Activated CD4-positive, CD25-positive, alpha-beta regulatory T cell (primary cell): ENCODE measurements around the gene UTS2B.

Experiments used
- DNase-seq, 4 experiments: peaks; one replicate each; lab custom pipeline; 2025; lab: John Stamatoyannopoulos, UW

The UTS2B gene

DNA sequence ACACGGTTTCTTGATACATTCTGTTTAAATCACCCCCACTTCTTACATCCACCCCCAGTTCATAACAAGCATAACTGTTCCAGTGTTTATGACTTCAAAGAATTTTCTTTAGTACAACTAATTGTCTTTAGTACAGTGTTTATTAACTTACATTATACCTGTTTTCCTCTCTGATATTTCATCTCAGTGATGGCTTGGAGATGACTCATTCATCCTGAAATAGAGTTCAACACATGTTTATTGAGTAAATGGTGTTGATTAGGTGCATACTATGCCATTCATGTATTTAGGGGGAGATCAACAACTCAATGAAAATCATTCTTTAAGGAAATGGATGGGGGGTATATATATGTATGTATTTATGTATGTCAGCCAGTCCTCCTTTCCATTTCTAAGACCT is 21.7 kb upstream of the UTS2B start:
- DNase-seq: no peak

DNA sequence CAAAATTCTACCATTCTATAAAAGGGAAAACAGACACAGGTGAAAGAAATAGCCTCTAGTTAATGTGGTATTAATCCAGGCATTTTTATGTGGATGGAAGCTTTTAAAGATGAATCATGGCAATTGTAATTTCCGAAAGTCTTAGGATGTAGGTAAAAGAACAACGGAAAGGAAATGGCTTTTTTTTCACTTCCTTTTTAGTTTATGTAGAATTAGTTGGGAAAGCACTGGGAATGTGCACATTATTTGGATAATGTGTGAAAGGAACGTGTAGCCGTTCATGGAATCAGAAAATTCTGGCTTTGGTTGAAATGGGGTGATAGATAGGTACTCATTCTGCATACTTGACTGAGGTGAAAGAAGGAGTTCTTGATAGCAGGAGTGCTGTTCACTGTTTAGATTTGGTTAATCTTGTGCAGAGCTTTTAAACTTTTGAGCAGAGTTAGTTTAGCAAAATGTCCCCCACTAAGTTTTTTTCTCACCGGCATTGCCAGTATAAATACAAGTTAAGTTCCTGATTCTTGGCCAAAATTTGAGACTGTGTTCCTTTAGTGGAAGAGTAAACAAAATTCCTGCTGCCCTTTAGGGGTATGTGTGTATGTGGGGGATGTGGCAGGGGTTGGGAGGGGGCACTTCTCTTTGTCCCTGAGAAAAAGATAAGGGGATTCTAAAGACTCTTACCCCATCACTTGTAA is 20.2 kb upstream of the UTS2B start:
- no peak for DNase-seq

DNA sequence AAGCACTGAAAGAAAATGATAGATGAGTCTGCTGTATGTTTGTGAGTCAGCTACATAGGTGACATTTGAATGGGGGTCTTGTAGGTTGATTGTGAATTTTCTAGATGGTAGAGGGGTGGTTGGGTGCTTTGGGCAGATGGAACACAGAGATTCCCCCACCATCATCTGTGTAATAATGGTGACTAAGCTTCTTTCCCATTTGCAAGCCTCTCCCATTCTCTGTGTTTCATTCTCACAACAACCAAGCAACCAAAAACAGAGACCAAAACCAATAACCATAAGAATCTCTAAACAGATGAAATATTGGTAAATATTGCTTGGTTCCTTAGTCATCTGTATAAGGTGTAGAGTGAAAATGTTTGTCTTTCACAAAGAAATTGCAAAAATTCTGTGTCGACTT is 17.8 kb upstream of the UTS2B start:
- DNase-seq: no peak

DNA sequence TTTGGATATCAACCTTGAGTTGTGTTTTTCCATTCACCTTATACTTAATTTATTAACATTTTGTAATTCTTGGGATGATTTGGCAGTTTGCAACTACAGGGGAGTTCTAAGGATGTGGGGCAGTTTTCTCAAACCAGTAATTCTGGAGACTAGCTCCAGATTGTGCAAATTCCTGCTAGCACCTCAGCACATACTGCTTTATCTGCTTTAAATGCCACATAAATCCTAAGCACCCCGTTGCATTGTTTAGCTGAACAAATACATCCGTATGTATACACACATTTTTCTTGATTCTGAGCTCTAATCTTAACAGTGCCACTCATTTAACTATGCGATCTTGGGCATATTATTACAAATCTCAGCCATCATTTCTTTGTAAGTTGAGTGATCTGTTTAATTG is 16.9 kb upstream of the UTS2B start:
- DNase-seq: no peak

DNA sequence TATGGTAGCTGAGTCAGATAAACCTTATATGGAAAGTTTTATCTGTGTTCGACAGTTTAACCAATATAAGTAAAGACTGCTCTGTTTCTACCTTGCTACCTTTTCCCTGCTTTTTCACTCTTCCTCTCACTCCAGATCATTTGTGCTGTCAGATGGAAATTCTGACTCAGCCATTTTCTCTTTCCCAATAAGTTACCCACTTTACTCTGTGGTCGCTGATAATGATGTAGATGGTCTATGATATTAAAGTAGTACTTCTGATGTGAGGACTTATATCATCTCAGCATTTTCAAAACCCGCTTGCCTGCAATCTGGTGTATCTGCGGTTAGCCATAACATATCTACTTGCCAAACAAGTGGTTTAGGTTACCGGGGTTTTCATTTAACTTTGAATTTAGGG is 15.0 kb upstream of the UTS2B start:
- DNase-seq: no peak

DNA sequence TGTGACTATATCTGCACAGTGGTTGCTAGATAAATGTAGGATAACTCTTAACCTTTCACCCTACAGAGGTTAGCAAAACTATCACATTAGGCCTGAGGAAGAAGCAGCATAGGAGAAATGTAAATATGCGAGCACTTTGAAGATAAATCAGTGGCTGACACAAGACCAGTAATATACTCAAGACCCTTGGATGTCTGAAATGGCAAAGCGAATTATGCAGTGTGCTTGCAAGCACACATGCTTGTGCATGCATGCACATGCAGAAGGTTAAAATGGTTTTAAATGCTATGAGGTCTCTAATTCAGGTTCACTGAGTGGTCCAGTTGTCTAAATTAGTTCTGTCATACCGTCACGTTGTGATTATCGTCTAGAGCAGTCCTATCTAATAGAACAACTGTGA is 13.6 kb upstream of the UTS2B start:
- no peak for DNase-seq

DNA sequence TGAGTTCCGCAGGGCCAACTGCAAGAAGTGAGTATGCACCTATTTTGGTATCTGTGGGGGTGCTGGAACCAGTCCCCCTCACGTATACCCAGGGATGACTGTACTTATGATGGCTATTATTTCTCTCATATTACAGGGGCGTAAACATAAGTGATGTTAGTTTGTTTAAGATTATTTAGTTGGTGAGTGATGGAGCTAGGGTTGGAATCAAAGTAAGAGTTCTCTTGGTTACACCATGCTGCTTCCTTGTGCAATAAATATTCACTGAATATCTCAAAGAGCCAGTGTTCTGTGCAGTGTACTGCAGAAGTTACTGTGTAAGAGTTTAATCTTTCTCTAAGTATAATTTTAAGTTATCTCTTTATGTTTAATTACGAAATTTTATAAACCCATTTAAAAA is 12.8 kb upstream of the UTS2B start:
- no peak for DNase-seq

DNA sequence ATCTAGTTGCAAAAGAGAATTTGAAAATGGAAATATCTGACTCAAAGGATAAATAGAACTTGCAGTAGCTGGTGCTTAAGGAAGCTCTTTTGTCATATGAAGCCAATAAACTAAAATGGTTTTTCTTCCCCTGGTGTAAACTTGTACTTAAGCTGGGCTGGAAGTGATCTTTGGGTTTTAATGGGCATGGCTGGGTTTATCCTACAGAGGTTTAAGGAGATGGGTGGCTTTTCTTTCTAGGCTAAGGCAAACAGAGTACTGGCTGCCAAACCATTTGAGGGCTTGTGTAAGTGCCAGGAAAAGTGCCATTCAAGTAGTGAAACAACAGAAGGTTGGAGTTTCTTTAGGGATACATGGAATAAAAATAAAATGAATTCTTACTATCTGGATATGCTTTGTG is 12.1 kb upstream of the UTS2B start:
- no peak for DNase-seq

DNA sequence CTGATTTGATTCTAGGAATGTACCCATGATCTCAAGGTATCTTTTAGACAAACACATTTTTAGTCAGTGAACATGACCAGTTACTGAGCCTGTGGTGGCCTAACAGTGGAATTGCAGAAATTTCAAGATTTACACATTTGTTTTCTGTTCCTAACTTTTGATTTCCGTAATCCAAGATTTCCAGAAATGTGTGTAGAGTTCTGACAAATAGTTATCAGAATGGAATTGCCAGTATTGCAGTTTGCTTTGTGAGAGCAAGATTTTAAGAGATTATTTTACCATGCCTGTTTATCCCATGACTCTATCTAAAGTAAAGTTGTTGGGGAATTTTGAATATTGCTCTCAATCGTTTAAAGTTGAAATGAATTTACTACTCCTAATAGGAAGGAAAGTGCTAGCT is 11.7 kb upstream of the UTS2B start:
- DNase-seq: no peak

DNA sequence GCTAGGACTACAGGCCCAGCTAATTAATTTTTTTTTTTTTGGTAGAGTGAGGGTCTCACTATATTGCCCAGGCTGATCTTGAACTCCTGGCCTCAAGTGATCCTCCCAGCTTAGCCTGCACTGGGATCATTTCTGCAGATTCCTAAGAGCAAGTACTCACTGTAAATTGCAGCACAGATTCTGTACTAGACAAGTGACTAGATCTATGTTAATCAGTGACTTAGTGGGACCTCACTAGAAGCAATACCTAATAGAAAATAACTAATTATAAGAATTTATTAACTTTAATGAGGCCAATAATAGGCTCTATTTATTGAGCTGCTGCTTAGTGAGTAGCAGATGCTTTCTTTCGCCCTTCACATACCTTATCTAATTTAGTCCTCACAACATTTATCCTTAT is 10.6 kb upstream of the UTS2B start:
- no peak for DNase-seq

DNA sequence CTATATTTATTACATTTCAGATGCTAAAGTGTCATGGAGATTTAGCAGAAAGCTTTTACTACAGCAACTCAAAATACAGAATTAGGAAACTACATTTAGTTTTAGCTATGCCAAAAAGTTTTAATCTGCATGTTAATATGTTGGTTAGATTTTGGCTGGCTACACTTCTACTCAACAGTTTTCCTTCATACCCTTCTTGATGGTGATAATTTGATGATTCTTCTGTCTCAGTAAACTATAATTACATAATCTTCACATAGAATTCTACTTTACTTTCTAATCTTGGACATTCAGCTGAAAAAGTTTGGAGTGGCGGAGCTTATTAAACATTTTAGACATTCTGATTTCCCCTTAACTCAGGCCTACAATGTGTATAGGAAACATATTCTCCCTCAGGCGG is 10.0 kb upstream of the UTS2B start:
- no peak for DNase-seq

DNA sequence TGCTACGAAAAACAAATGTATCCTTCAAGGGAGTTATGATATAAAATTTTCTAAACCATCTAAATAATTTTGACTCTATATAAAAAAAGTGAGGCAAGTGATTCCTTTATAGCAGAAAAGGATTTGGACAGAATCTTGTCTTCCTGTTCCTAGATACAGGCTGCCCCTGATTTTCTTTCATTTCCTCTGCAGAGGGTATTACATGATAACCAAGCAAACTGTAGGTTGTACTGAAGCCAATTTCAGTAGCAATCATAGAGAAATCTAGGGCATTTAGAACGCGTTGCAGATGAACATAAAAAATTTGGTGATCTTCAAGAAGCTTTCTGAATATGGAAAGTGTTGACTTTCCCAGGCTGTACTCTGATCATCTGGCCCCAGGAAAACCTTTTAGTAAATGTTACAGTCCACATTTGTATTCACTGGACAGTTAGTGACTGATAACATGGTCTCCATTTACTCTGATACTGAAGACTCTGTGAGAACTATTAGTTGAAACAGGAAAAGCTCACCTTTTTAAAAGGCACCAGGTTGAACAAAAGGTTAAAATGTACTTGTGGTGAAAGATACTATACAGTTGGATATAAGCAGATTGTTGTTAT is 9.1 kb upstream of the UTS2B start:
- DNase-seq: no peak

DNA sequence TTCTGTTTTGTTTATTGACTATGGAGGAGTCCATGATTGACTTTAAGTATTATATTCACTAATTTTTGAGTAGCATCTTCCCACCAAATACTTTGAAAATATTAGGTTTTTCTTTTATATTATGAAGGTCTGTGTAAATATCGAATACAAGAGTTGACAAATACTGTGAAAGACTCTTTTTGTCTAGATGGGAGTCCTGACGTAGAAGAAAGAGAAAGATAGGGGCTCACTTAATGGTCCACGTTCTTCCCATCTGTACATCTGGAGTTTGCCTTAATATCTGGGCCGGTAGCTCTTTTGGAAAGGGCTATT is 7.8 kb upstream of the UTS2B start:
- DNase-seq: no peak

DNA sequence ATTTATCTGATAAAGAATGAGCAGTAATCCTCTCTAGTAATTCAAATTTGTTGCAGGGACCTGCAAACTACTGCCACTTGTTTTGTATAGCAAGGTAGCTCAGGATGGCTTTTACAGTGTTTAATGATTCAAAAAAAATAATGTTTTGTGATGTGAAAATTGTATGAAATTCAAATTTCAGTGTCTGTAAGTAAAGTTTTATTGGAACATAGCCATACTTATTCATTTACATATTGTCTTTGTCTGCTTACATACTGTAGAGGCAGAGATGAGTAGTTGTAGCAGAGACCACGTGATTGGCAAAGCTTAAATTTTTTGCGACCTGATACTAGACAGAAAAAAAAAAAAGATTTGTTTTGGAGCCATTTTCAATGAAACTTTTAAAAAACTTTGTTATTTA is 6.5 kb upstream of the UTS2B start:
- no peak for DNase-seq

DNA sequence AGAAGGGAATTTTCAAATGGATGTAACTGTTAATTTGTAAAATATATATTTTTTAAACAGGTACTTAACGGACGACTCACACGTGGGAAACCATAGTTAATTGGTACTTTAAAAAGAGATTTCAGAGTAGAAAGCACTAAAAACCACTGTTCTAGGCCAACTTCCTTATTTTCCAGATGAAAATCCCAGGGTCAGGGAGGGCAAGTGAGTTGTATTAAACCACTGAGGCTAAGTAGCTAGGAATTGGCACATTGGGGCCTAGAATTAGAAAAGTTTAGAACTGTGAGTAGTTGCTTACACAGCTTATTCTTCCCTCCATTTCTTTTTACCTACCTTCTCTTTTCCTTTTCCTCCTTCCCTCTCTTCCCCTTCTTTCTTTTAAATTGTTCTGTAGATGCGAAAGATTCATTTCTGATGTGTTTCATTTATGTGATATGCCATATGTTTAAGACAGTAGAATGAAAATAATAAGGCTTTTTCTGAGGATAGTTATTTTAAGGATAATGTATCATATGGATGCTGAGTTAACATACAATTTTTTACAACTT is 4.1 kb upstream of the UTS2B start:
- DNase-seq: no peak

DNA sequence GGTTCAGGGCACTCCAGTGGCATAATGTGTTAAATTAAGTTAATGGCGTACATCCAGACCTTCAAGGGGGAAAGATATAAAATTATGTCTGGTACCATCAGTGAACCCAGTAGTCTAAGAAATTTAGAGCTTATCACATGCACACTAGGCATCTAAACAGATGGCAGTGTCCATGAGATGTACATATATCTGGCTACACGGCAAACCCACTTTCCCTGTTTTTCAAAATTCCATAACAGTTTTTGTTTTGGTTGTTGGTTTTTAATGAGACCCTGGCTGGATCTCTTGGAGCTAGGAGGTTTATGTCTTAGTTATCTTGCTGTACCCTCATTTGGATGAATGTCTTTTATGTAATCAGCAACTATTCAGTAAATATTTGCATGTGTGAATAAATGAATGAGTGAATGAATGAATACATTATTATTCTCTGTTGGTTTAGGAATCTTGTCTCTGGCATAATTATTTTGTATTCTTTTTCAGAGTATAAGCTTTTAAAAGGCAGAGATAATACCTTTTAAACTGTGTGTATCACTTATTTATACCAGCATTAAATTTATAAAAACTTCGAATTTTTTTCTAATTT is 3.1 kb upstream of the UTS2B start:
- DNase-seq: no peak

DNA sequence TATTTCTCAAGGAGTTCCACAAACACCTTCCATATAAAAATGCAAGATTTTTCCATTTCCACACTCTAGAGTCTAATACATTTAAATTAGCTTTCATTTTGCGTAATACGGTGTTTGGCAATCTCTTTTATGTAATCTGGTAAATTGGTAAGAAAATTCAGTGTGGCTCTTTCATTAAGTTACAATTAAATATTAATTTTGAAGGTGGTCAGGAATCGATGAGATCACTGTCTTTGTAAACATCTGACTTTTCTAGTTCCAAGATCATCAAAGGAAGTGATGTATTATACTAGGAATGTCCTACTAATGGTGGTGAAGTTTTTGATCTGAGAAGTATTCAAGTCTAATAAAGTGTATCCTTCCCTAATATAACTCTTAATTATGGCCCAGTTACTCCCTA is 1.1 kb upstream of the UTS2B start:
- DNase-seq: no peak

DNA sequence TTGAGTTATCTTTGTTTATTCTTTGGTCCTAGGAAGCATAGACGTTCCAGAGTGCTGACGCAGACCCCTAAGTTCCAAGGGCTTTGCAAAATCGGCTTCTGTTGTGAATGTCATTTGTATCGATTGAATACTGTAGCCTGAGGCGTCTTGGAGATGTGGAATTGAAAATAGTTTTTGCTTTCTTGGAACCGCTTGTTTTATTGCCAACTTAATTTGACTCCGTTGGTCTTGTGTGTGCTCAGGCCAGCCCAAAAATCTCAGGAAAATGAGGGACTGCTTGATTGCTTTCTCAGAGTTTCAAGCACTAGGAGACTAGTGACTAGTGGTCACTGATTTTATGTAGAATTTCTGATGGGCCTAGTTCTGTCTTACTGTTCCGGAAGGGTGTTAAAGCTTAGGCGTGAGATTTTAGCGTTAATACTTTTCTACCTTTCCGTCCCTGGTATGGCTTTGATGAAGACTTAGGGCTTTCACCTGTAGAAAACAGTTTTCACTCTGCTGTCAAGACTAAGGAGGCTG is 263 bp upstream of the UTS2B start:
- DNase-seq: no peak

DNA sequence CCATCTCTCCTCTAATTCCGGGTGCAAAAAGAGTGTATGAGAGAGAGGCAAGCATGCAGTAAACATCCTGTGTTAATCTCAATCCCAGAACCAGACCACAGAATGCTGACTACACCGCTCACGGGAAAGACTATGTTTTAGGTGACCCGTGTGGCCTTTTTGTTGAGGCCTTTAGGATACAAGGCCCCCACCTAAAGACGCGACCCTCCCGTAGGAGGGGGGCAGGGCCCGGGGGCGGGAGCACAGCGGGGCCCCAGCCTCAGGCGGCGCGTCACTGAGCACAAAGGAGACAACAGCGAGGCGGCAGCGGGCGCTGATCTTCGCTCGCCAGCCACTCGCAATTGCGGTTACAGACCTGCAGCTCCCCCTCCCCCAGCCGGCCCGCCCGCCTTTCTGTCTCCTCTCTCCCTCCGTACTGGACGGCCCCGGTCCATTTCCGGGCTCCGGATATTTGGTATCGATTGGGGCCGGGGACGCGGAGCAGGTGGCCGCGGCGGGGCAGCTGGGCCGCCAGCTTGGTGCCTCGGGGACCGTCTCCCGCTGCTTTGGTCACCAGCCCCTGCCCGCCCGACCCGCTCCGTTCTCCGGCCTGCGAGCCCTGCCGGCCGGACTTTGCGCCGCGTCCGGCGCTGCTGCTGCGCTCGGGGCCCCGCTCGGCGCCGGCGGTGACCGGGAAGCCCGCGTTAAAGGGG is 1.2 kb downstream of the UTS2B start, which contains the start of gene CCDC50:
Gene CCDC50 (plus strand): TSS at position 433 of the 692 bp plus-strand sequence. CDS start 281 bp downstream, outside the sequence.
- DNase-seq: peak in 3 of 4 experiments; percentile 7 to 16 (median 15)

DNA sequence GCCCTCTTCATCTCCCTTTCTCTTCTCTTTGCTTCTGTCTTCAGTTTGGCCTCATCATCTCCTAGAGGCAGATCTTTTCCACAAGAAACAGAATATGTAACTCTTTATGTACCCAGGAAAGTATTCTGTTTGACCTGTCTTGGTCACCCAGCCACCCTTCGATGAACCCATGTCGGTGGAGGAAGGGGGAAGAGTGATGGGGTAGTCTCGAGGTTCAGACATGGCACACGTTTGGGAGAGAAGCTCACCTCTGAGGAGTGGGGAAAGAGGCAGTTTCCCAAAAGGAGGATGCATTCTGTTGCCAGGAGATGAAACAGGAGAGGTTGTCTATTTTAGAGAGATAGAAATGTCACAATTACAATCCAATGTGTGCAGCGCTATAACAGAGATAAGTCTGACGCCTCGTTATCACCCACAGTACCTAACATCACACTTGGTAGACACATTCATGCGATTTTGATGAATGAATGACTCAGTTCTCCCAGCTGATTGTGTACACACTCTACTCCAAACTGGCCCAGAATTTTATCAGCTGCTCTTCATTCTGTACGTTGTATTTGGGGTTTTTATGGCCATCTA is 1.9 kb downstream of the UTS2B start:
- no peak for DNase-seq

DNA sequence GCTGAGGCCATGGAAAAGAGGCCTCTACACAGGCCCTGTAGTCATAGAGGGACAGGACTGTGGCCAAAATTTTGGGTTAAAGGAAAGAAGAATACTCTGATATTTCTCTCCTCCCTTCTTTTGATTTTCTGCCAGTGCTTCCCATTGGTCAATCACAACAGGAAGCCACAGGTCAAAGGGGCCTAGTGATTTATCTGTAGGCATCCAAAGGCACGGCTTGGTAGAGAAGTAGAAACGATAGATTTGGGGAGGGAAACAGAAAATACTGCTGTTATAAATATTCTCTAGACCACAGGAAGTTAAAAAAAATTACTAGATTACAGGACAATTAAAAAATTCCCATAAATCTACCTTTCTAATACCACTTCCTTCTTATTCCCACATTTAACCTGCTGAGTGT is 2.8 kb downstream of the UTS2B start:
- DNase-seq: no peak

DNA sequence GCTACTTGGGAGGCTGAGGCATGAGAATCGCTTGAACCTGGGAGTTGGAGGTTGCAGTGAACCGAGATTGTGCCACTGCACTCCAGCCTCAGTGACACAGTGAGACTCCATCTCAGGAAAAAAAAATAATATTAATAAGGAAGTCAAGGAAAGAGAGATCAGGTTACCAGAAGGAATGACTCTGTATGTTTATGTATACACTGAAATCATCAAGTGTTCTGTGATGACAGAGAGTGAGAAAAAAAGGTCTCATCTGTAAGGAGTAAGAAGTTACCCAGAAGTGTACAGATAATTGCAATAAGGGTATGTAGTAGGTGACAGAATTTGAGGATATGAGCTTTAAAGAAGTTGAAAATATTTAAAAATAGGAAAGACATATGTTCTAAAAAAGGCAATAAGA is 5.4 kb downstream of the UTS2B start:
- no peak for DNase-seq
